Spinal cord (tissue), 10 donors: ENCODE data around the gene SYNE1. TPM values are rescaled to one million over a fixed set of nuclear protein-coding genes. Genes with fewer than 3 reads are reported as not detected.

Source experiments
- DNase-seq, 6 donors: peaks; one replicate each; pipeline versions ENCODE4 v3.0.0 to v3.0.0-alpha.2; 2013 to 2015; ENCODE audit warnings: low spot score in 6 of 6, low read depth in 4 of 6
- H3K27ac ChIP-seq: one replicate; pipeline ENCODE4 v1.5.1; 2013; ENCODE audit warnings: low read depth, low read length, control low read depth
- H3K27me3 ChIP-seq: one replicate; pipeline ENCODE4 v1.6.1; 2013; ENCODE audit warnings: low read length; ENCODE audit not compliant: control insufficient read depth, insufficient read depth
- H3K36me3 ChIP-seq: one replicate; pipeline ENCODE4 v1.6.1; 2013; ENCODE audit warnings: low read length; ENCODE audit not compliant: control insufficient read depth, insufficient read depth
- H3K4me1 ChIP-seq: one replicate; pipeline ENCODE4 v1.6.1; 2013; ENCODE audit warnings: low read length; ENCODE audit not compliant: control insufficient read depth, insufficient read depth
- H3K4me3 ChIP-seq: one replicate; pipeline ENCODE4 v1.5.1; 2013; ENCODE audit warnings: low read depth, low read length, control low read depth
- H3K9me3 ChIP-seq: one replicate; pipeline ENCODE4 v1.6.1; 2013; ENCODE audit warnings: low read length; ENCODE audit not compliant: control insufficient read depth, insufficient read depth
- WGBS: methylation state at CpG from one replicate; pipeline ENCODE4 v1.1.5; 2013; ENCODE audit warnings: missing lambda C conversion rate; ENCODE audit not compliant: insufficient coverage; 5-methylcytosine and 5-hydroxymethylcytosine counted together
- polyA plus RNA-seq, 2 donors: library from polyadenylated mRNA; unstranded; fragments of 120-200 nt; gene quantifications; one replicate each; pipeline ENCODE4 v1.2.1, GENCODE V29; 2013; ENCODE audit not compliant: insufficient read length in 2 of 2
- total RNA-seq, 2 donors: library from RNA; depleted of rRNA in 1 of 2; stranded (reverse); fragments of 120-200 nt in 1 of 2; fragments of >200 nt in 1 of 2; gene quantifications; one replicate each; pipeline versions ENCODE4 v1.2.3 to v1.2.4, GENCODE V29; 2013 to 2014
- donor health status: healthy.

The SYNE1 gene
- total and polyA plus RNA-seq, 4 donors: 71.5 to 201 (median 105) TPM

DNA sequence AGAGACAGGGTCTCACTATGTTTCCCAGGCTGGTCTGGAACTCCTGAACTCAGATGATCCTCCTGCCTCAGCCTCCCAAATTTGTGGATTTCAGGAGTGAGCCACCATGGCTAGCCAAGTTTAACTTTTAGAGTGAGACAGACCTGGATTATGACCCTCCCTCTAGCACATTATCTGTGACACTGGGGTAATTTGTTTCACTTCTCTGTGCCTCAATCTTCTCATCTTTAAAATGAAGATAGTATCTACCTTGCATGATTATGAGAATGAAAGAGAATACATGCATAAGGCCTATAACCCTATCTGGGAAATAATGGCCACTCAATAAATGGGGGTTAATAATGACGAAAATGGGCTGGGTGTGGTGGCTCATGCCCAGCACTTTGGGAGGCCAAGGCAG is 373.6 kb downstream of the SYNE1 start:
- Histone ChIP-seq H3K4me3 (no peak overlapping the region), H3K4me1 (no peaks in the 10 kb centered on the region), H3K27me3 (no peaks in the 10 kb centered on the region), H3K27ac (no peak overlapping the region), H3K36me3 (peaks cover 33% of the 10 kb centered on the region), H3K9me3 (no peaks in the 10 kb centered on the region)
- no CpG with 5 or more reads among the region's 1 CpG for WGBS
- DNase-seq: no peak

DNA sequence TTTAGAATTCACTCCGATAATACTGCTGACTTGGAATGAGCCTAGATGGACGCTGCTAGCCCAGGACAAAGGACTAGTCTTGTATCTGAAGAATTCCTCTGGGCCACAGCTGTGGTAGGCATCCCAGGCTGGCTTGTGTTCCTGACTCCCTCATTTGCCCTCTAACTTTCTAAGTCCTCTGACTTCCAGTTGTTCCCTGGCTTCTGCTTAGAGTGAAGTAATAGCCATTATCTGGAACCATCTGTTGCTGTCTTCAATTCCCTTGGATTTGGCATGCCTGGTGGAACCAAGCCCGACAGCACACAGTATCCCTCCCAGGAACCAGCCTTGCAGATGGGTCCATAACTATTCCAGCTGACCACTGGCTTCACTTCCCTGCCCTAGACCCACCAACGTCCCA is 376.0 kb downstream of the SYNE1 start:
- Histone ChIP-seq H3K9me3 (no peaks in the 10 kb centered on the region), H3K36me3 (peaks cover 40% of the 10 kb centered on the region), H3K4me3 (no peak overlapping the region), H3K4me1 (no peaks in the 10 kb centered on the region), H3K27ac (no peak overlapping the region), H3K27me3 (no peaks in the 10 kb centered on the region)
- 69% methylated on average over 3 of the region's 4 CpGs for WGBS
- no peak for DNase-seq

DNA sequence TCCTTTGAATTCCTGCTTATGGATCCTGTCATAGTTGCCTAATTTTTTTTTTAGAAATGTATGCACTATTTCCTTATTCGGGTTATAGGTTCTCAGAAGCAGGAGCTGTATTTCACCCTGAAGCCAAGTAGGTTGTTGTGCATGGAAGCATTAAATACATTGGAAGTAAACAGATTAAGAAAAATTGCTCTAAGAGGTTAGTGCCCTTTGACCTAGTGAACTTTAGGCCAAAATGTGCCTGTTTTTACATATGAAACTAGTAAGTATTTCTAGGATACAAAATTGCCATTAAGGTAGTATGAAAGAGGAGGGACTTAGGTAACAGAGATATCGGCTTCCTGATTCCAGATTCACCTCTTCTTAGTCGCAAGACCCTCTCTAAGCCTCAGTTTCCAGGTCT is 377.9 kb downstream of the SYNE1 start:
- H3K9me3 ChIP-seq: no peaks in the 10 kb centered on the region
- H3K27me3 ChIP-seq: no peaks in the 10 kb centered on the region
- no peak overlapping the region for H3K4me3 ChIP-seq
- DNase-seq: no peak
- WGBS: 100% methylated on average over 1 of the region's 3 CpGs
- H3K27ac ChIP-seq: no peak overlapping the region
- peaks cover 40% of the 10 kb centered on the region for H3K36me3 ChIP-seq
- H3K4me1 ChIP-seq: no peaks in the 10 kb centered on the region

DNA sequence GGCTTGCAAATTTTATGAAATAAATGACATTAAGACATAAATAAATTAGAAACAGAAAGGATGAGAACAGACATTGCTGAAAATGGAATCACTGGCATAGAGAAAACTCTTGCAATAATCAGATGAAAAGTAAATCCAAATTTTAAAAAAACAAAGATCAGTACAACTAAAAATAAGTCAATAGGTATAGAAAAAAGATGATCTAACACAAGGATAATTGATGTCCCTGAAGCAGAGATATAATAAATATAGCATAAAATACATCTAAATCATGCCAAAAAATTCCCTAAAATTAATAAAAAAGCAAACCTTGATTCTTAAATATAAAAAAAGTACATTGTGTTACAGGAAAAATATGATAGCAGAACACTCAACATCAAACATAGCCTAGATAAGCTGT is 379.6 kb downstream of the SYNE1 start:
- H3K27ac ChIP-seq: no peak overlapping the region
- H3K27me3 ChIP-seq: no peaks in the 10 kb centered on the region
- no peaks in the 10 kb centered on the region for H3K9me3 ChIP-seq
- H3K36me3 ChIP-seq: peaks cover 39% of the 10 kb centered on the region
- no peaks in the 10 kb centered on the region for H3K4me1 ChIP-seq
- H3K4me3 ChIP-seq: no peak overlapping the region
- DNase-seq: no peak

DNA sequence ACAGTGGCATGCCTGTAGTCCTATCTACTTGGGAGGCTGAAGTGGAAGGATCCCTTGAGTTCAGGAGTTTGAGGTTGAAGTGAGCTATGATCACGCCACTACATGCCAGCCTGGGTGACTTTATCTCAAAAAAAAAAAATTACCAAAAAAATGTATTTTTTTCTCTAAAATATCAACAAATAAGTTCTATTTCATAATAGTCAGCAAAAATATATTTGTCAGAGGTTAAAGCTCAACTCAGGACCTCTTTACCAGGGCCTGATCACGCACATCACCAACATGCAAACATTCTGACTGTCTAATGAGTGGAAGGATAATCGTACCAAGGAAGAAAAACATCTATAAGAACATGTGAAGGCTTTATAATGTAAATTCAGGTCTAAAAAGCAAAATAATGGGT is 387.0 kb downstream of the SYNE1 start:
- Histone ChIP-seq H3K4me3 (no peak overlapping the region), H3K9me3 (no peaks in the 10 kb centered on the region), H3K4me1 (no peaks in the 10 kb centered on the region), H3K36me3 (peaks cover 16% of the 10 kb centered on the region), H3K27ac (no peak overlapping the region), H3K27me3 (no peaks in the 10 kb centered on the region)
- no peak for DNase-seq
- WGBS: no CpG with 5 or more reads among the region's 3 CpGs

DNA sequence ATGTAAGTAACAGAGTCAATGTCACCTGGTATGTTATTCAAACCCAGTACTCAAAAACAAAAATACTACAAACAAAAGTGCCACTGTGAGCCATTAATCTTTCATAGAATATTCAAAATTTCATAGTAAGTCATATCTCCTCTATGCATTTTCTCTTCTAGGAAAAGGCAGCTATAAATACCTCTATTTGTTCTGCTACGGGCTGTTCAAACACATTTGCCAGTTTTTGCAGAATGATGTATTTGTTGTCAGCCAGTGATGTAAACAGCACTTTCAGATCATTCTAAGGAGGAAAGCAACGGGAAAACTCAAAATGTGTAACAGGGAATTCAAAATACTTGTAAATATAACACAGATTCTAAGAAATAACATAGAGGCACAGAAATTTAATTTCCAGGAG is 388.2 kb downstream of the SYNE1 start:
- Histone ChIP-seq H3K27me3 (no peaks in the 10 kb centered on the region), H3K4me3 (no peak overlapping the region), H3K27ac (no peak overlapping the region), H3K36me3 (peaks cover 11% of the 10 kb centered on the region), H3K4me1 (no peaks in the 10 kb centered on the region), H3K9me3 (no peaks in the 10 kb centered on the region)
- WGBS: no CpG with 5 or more reads among the region's 2 CpGs
- no peak for DNase-seq

DNA sequence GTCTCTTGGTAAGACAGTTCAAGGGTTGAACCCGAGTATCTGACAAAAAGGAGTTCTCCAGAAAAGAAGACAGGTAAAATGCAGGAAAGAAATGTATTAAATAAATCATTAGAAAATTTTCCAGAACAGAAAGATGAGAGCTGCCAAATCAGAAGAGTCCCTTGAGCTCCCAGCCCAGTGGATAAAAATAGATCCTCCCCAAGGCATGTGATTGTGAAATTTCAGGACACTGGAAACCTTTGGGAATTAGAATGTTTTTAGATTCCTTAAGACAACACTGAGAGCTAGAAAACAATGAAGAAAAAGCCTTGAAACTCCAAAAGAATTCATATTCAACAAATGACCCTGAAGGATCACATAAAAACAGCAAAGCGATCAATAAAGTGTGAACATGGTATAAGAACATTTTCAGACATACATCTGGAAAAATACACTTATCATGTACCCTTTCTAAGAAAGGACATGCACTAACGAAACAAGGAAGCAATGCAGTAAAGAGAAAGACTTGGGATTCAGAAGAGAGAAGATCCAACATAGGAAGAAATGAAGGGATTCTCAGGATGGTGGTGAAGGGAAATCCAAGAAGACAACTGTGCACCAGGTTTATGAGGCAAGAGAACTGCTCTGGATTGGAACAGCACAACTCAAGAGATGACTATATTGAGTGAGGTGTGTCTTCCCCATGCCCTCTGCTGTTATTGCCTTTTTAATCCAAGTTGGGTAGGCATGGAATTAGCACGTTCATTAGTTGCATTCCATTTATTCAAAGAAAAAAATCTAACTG is 390.4 kb downstream of the SYNE1 start:
- no peak for DNase-seq
- no peaks in the 10 kb centered on the region for H3K27me3 ChIP-seq
- H3K4me3 ChIP-seq: no peak overlapping the region
- no peaks in the 10 kb centered on the region for H3K4me1 ChIP-seq
- 100% methylated on average over 1 of the region's 4 CpGs for WGBS
- no peaks in the 10 kb centered on the region for H3K9me3 ChIP-seq
- peaks cover 9% of the 10 kb centered on the region for H3K36me3 ChIP-seq
- no peak overlapping the region for H3K27ac ChIP-seq

DNA sequence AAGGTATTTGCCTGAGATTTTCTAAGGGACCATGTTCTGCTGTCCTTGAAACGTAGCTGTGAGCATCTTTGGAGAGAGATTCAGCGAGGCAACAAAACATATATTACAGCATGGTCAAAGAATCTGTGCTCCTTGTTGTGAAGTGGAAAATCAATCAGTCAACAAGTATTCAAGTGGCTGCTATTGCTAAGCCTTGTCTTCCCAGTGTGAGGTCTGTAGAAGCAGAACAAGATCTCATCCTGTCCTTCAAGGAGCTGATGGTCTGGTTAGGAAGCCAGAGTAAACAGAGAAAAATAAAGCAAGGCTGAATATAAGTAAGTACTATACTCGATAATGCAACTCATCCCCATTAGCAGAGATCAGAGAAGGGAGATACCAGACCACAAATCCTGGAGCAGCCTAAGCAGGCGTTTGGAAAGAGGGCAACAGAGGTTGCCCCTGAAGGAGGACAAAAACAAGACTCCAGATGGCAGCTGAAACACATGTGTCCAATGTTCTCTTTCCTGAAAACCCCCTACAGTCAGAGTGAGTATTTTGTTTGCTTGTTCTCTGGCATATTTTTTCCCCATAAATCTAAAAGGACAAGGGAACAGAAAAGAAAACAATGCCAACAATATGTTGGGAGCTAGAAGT is 392.0 kb downstream of the SYNE1 start:
- peaks cover 13% of the 10 kb centered on the region for H3K36me3 ChIP-seq
- H3K27me3 ChIP-seq: no peaks in the 10 kb centered on the region
- no peaks in the 10 kb centered on the region for H3K4me1 ChIP-seq
- no peak for DNase-seq
- H3K4me3 ChIP-seq: no peak overlapping the region
- no peak overlapping the region for H3K27ac ChIP-seq
- no peaks in the 10 kb centered on the region for H3K9me3 ChIP-seq
- WGBS: no CpG with 5 or more reads among the region's 4 CpGs

DNA sequence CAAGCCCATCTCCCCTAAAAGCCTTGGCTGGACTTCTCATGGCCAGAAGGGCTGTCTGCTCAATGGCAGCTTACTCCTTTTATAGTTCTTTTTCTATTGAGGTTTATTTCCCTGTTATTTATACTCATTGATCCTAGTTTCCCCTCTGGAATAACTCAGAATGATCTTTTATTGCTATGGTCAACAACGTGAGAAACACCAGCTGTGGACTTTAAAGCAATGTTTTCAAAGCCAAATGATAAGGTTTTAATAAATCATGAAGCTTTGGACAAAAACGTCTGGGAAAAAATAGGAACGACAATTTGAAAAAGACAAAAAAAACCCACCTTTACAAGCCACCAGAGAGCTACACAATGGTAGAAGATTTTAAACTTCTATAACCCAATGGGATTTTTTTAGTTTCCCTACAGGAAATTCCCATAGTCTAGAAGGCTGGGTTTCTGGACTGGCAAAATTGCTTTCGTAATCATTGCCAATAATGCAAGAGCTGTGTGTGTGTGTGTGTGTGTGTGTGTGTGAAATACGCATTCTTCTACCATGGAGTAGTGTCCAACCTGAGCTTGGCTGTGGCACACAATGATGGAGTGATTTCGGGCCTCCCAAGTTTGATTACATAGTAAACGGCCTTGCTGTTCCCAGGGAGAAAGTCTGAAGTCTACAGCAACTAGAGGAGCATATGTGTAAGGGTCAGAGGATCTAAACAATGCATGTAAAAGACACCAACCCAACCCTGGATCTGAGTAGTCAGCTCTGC is 396.0 kb downstream of the SYNE1 start:
- Histone ChIP-seq H3K4me1 (no peaks in the 10 kb centered on the region), H3K27me3 (no peaks in the 10 kb centered on the region), H3K9me3 (no peaks in the 10 kb centered on the region), H3K4me3 (no peak overlapping the region), H3K27ac (no peak overlapping the region), H3K36me3 (peaks cover 32% of the 10 kb centered on the region)
- WGBS: 51% methylated on average over 2 of the region's 7 CpGs
- no peak for DNase-seq
